ENCODE measurements around the gene OR10H3.
"Not testable (repeated sequence)": the region's sequence is repeated elsewhere in the genome, so short reads cannot be mapped to it uniquely, and the experiment has no call there.

The OR10H3 gene

DNA sequence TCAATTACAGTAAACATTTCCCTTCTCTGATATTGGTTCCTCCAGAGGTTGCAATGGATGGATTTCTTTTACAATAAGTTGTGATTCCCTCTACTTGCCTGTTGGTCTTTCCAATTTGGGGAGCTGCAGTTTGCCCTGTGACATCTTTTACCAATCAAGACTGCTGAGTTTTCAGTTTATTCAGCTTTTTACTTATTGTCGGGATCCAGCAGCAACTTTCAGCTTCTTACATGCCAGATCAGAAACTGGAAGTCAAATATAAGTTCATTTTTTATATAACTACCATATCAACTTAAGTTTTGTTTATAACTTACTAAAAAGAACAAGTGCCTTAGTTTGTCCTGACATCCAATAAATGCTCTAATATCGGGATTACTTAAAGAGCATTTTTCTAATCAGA lies 10.5 kb downstream of the OR10H3 start:
- TF ChIP-seq, protein P1, sequence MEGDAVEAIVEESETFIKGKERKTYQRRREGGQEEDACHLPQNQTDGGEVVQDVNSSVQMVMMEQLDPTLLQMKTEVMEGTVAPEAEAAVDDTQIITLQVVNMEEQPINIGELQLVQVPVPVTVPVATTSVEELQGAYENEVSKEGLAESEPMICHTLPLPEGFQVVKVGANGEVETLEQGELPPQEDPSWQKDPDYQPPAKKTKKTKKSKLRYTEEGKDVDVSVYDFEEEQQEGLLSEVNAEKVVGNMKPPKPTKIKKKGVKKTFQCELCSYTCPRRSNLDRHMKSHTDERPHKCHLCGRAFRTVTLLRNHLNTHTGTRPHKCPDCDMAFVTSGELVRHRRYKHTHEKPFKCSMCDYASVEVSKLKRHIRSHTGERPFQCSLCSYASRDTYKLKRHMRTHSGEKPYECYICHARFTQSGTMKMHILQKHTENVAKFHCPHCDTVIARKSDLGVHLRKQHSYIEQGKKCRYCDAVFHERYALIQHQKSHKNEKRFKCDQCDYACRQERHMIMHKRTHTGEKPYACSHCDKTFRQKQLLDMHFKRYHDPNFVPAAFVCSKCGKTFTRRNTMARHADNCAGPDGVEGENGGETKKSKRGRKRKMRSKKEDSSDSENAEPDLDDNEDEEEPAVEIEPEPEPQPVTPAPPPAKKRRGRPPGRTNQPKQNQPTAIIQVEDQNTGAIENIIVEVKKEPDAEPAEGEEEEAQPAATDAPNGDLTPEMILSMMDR (conservative IDR thresholded peaks at IDR 0.05), result no peak
- no peak for TF ChIP-seq ZFX (IDR thresholded peaks at IDR 0.05)
- no peak overlapping the region for H3K27ac ChIP-seq

DNA sequence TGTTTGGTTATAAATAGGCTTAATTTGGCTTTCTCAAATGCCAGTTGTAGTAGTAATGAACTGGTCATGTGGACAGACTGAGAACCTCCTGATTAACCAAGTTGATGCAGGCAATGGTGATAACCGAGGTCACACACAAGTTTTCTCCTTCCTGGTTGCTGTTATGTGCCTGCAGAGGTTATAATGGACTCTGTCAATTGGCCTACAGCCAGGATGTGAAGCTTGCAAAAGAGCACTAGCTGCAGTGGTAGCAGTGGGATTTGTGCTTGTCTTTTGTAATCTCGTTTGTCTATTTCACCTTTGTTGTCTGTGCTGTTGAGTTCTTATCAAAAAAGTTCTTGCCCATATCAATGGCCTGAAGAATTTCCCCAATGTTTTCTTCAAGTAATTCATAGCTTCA lies 20.6 kb downstream of the OR10H3 start:
- TF ChIP-seq, protein P1 (conservative IDR thresholded peaks at IDR 0.05), result no peak
- TF ChIP-seq ZFX (IDR thresholded peaks at IDR 0.05), result no peak
- no peak overlapping the region for H3K27ac ChIP-seq

DNA sequence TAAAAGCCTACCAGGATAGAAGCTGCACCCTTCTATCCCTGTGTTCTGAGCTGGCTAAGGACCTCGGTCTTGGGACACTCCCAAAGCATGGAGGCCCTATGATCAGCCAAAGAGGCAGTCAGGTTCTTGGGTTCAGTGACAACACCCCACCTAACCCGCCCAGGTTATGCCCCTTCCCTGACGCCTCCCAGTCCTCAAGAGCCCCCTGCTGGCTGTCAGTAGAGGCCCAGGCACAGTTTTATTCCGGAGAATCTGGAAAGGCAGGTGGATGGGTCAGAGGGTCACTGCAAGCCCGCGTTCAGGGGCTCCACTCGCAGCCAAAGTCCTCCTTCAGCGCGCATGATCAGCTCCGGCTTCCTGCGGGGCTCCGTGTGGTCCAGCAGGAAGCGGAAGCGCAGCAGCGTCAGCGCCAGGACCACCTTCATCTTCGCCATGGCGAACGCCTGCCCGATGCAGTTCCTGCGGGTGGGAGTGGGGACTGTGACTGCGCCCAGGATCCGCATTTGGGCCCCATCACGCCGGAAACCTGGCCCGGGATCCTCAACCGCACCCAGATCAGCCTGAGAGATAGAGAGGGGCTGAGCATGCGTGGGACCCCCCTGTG lies 22.3 kb downstream of the OR10H3 start:
- TF ChIP-seq, protein P1 (conservative IDR thresholded peaks at IDR 0.05), result peak; percentile 53
- no peak for TF ChIP-seq ZFX (IDR thresholded peaks at IDR 0.05)
- no peak overlapping the region for H3K27ac ChIP-seq

DNA sequence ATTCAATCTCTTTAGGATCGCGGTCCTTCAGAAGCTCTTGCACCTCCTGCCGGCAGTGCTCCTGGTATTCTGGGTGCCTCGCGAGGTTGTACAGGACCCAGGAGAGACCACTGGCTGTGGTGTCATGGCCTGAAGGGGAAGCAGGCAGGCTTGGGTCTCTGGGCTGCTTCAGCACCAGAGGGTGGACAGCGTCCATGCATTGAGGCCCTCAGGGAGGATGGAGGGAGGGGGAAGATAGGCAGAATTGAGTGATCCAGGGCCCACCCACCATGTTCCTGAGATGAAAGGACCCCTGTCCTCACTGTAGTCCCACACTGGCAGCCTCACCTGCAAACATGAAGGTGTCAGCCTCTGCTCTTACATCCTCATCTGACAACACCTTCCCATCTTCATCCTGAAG lies 31.8 kb downstream of the OR10H3 start:
- TF ChIP-seq, protein P1 (conservative IDR thresholded peaks at IDR 0.05), result no peak
- TF ChIP-seq ZFX (IDR thresholded peaks at IDR 0.05), result no peak
- no peak overlapping the region for H3K27ac ChIP-seq

DNA sequence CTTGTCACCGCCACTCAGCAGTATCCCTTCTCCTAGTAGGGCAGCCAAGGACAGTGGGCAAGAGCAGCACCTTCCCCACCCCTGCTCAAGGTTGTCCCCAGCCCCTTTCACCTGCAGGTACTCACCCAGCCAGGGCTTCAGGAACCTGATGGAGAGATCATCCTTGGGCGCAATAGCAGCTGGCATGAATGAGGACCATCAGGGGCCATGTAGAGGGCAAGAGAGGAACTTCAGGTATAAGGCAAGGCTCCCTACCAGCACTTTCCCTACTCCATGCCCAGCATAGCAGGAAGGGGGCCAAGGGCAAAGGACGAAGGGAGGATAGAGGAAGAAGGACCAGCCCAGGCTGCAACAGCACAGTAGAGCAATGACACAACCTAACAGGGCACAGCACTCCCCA lies 36.4 kb downstream of the OR10H3 start:
- not testable (repeated sequence) for H3K27ac ChIP-seq

DNA sequence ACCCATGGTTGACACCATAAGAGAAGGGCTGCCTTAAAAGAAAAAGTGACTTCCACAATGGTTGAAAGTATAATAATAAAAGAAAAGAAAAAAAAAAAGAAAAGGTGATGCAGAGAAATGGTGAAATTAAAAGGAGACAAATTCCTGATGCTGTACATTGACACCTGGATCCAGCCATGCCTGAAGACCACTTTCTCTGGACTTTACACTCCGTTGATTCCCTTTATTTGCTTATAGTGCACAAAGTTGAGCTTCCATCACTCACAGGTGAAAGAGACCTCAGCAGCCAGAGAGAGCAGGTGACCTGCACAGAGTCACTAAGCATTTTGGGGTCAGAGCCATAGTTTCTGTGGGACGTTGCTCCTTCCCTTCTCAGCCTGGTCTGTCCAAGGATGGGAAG lies 37.5 kb downstream of the OR10H3 start:
- TF ChIP-seq ZFX (IDR thresholded peaks at IDR 0.05), result no peak
- TF ChIP-seq, protein P1 (conservative IDR thresholded peaks at IDR 0.05), result no peak

DNA sequence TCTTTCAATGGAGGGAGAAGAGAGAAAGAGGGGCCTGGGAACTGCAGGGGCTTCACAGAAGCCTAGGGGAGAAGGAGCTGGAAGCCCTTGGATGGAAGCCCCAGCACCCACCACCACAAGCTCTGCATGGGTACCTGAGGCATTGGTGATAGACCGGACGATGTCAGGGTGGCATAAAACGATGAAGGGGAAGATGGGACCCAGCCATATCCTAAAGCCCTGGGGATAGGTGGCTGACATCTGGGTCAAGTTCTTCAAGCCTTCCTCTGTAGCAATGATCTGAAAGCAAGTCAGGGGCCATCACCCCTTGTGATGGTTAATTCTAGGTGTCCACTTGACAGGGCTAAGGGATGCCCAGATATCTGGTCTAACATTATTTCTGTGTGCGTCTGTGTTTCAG lies 38.5 kb downstream of the OR10H3 start:
- no peak for TF ChIP-seq ZFX (IDR thresholded peaks at IDR 0.05)
- H3K27ac ChIP-seq, result no peak overlapping the region

More for the DNA sequence above, 37.5 kb downstream of the OR10H3 start:
- H3K27ac ChIP-seq, result no peak overlapping the region

DNA sequence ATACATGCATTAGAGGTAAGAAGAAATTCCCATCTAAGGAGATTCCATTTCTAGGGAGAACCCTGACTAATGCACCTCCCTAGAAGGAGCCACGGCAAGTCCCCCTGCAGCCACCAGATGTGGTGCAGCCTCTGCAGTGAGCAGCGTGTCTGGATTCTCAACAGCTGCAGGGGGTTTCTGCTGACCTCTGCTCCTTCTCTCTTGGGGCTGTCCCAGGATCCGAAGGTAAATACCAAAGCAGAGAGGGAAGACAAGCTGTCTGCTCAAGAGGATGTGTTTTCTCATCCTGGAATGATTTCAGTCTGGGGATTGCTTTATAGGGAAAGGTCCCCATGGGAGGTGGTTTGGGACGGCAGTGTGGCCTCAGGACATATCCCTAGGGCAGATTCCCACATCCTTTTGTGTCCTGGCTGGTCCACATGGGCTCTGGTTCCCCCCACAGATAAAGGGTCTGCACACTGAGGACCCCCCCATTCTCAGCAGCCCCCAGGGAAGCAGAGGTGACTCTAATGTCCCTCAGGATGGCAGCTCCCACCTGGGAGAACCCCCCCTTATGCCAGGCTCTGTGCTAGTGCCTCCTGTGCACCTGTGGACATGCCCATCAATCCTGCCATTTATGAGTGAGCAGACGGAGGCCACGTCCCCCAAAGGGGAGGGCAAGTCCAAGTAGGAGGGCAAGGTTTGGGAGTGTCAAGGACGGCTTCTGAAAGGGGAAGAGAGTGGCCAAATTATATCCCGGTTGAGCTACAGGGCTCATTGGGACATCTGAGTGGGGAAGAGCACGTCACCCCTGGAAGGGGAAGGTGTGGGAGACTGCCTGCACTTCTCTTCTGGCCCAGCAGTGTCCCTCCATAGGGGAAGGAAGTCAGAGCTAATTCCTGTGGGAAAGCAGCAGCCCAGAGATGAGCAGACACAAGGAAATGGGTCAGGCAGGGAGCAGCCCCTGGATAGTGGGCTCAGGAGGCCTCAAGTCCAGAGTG lies 39.5 kb downstream of the OR10H3 start:
- H3K27ac ChIP-seq, result no peak overlapping the region
- TF ChIP-seq, protein P1 (conservative IDR thresholded peaks at IDR 0.05), result no peak
- no peak for TF ChIP-seq ZFX (IDR thresholded peaks at IDR 0.05)
